Endothelial cell of umbilical vein (primary cell): ENCODE measurements around the gene OR2C3.

ENCODE experiments used
- EZH2 ChIP-seq: IDR thresholded peaks from 2 replicates; pipeline ENCODE4 v1.6.1; 2012; ENCODE audit warnings: borderline replicate concordance, low read depth, mild to moderate bottlenecking, moderate library complexity, low read length, inconsistent platforms; ENCODE audit not compliant: severe bottlenecking
- FOS ChIP-seq: IDR thresholded peaks from 2 replicates; pipeline ENCODE4 v1.6.1; 2011; ENCODE audit warnings: mild to moderate bottlenecking, low read length, moderate library complexity, borderline replicate concordance; ENCODE audit not compliant: insufficient read depth
- GATA2 ChIP-seq: IDR thresholded peaks from 2 replicates; pipeline ENCODE4 v1.7.0; 2011; ENCODE audit warnings: low read depth, mild to moderate bottlenecking, moderate library complexity, mixed read lengths, low read length; ENCODE audit not compliant: insufficient read length, insufficient read depth
- JUN ChIP-seq: IDR thresholded peaks from 2 replicates; pipeline ENCODE4 v1.6.1; 2011; ENCODE audit warnings: borderline replicate concordance, low read depth; ENCODE audit not compliant: insufficient read length, insufficient read depth
- MAX ChIP-seq: IDR thresholded peaks from 2 replicates; pipeline ENCODE4 v1.6.1; 2011; ENCODE audit not compliant: insufficient read depth, insufficient read length
- POLR2A ChIP-seq: IDR thresholded peaks from 2 replicates; pipeline ENCODE4 v1.6.1; 2012; ENCODE audit warnings: low read depth, mild to moderate bottlenecking, control low read depth, low read length
- POLR2AphosphoS5 ChIP-seq: IDR thresholded peaks from 2 replicates; pipeline ENCODE4 v1.6.1; 2012; ENCODE audit warnings: low read depth, mild to moderate bottlenecking, control low read depth, low read length, moderate library complexity; ENCODE audit not compliant: insufficient read depth
- TF ChIP-seq, protein P1 (sequence below), 2 donors: IDR thresholded peaks; 1 replicate in 1 of 2; 2 replicates in 1 of 2; pipeline ENCODE4 v1.5.1; 2011; ENCODE audit warnings: low read length in 2 of 2, mild to moderate bottlenecking in 2 of 2, moderate library complexity in 2 of 2, control low read depth in 1 of 2, inconsistent platforms in 1 of 2, low read depth in 1 of 2; ENCODE audit not compliant: insufficient read depth in 1 of 2; ENCODE audit errors: extremely low read depth in 1 of 2

DNA sequence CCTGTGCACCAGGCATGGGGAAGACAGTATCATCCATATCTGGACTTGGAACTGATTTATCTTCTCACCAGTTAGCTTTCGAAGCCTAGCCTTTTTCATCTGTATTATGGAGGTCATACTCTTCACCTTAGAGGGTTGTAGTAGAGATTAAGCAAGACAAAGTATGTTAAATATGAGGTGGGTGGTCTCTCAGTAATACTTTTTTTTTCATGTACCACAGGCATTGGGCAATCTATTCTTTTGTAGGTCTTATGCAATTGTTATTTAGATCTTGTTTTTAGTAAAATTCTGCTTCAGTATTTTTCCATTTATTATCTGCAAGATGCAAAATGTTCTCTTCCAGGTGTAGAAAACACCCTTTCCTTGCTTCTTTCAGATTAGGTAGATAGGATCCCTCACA lies 43.1 kb downstream of the OR2C3 start:
- no peak for TF ChIP-seq GATA2
- TF ChIP-seq POLR2A = no peak
- TF ChIP-seq, protein P1, sequence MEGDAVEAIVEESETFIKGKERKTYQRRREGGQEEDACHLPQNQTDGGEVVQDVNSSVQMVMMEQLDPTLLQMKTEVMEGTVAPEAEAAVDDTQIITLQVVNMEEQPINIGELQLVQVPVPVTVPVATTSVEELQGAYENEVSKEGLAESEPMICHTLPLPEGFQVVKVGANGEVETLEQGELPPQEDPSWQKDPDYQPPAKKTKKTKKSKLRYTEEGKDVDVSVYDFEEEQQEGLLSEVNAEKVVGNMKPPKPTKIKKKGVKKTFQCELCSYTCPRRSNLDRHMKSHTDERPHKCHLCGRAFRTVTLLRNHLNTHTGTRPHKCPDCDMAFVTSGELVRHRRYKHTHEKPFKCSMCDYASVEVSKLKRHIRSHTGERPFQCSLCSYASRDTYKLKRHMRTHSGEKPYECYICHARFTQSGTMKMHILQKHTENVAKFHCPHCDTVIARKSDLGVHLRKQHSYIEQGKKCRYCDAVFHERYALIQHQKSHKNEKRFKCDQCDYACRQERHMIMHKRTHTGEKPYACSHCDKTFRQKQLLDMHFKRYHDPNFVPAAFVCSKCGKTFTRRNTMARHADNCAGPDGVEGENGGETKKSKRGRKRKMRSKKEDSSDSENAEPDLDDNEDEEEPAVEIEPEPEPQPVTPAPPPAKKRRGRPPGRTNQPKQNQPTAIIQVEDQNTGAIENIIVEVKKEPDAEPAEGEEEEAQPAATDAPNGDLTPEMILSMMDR (IDR thresholded peaks at IDR 0.05; ENCODE audit: extremely low read depth in 1 of 2, insufficient read depth in 1 of 2, low read depth in 1 of 2, low read length in 2 of 2) = no peak
- TF ChIP-seq MAX = no peak
- no peak for TF ChIP-seq EZH2
- no peak for TF ChIP-seq FOS
- TF ChIP-seq POLR2AphosphoS5 = no peak
- no peak for TF ChIP-seq JUN
